KMS-11 (cell line): ENCODE measurements around the gene CXCL1.

Experiments used
- H2AFZ ChIP-seq: fragments of 200-600 bp; sonication (generic); 2 replicates; pipeline ENCODE4 v1.6.1; 2016; ENCODE audit warnings: antibody characterized with exemption, mixed run types, low read depth
- H3K27ac ChIP-seq: fragments of 200-600 bp; sonication (generic); 2 replicates; pipeline ENCODE4 v1.6.1; 2016; ENCODE audit warnings: mild to moderate bottlenecking, mixed run types
- H3K27me3 ChIP-seq: fragments of 200-600 bp; sonication (generic); 2 replicates; pipeline ENCODE4 v1.6.1; 2017; ENCODE audit warnings: mild to moderate bottlenecking, low read depth, mixed run types, moderate library complexity; ENCODE audit not compliant: insufficient read depth
- H3K36me3 ChIP-seq: fragments of 200-600 bp; sonication (generic); 2 replicates; pipeline ENCODE4 v1.6.1; 2017; ENCODE audit warnings: mild to moderate bottlenecking, mixed run types; ENCODE audit not compliant: insufficient read depth
- H3K4me1 ChIP-seq: fragments of 200-600 bp; sonication (generic); 2 replicates; pipeline ENCODE4 v1.6.1; 2016; ENCODE audit warnings: mild to moderate bottlenecking, low read depth, mixed run types; ENCODE audit not compliant: poor library complexity, severe bottlenecking
- H3K4me2 ChIP-seq: fragments of 200-600 bp; sonication (generic); 2 replicates; pipeline ENCODE4 v1.7.0; 2016; ENCODE audit warnings: mild to moderate bottlenecking, mixed run types
- H3K4me3 ChIP-seq: fragments of 200-600 bp; sonication (generic); IDR thresholded peaks from 2 replicates; pipeline ENCODE4 v1.6.1; 2017; ENCODE audit warnings: low read depth, low read length, mixed read lengths; ENCODE audit not compliant: insufficient read depth
- H3K79me2 ChIP-seq: fragments of 200-600 bp; sonication (generic); 2 replicates; pipeline ENCODE4 v1.6.1; 2016; ENCODE audit warnings: low read depth, mixed run types; ENCODE audit not compliant: insufficient read depth
- H3K9ac ChIP-seq: fragments of 200-600 bp; sonication (generic); 2 replicates; pipeline ENCODE4 v1.6.1; 2016; ENCODE audit warnings: mild to moderate bottlenecking, mixed run types
- H4K20me1 ChIP-seq: fragments of 200-600 bp; sonication (generic); 2 replicates; pipeline ENCODE4 v1.6.1; 2016; ENCODE audit warnings: mild to moderate bottlenecking, mixed run types; ENCODE audit not compliant: insufficient read depth
- CTCF ChIP-seq: fragments of 200-600 bp; sonication (generic); conservative IDR thresholded peaks from 2 replicates; pipeline ENCODE4 v1.6.1; 2017; ENCODE audit warnings: low read depth, mild to moderate bottlenecking, antibody characterized with exemption, low read length, moderate library complexity, mixed read lengths

The CXCL1 gene

GRCh38 chr4:73856518-73856917 is 12.7 kb upstream of the CXCL1 start:
- Histone ChIP-seq H3K36me3 (no peaks in the 10 kb centered on the region), H3K4me1 (no peaks in the 10 kb centered on the region), H3K4me2 (no peak overlapping the region), H3K27me3 (no peaks in the 10 kb centered on the region), H3K27ac (no peak overlapping the region), H3K4me3 (no peak overlapping the region), H3K79me2 (no peaks in the 10 kb centered on the region), H4K20me1 (no peaks in the 10 kb centered on the region), H3K9ac (no peak overlapping the region), H2AFZ (no peak overlapping the region)
- no peak for TF ChIP-seq CTCF

GRCh38 chr4:73859614-73860088 is 9.5 kb upstream of the CXCL1 start:
- Histone ChIP-seq H3K27me3 (no peaks in the 10 kb centered on the region), H3K4me3 (no peak overlapping the region), H3K9ac (no peak overlapping the region), H3K4me1 (peaks cover 9% of the 10 kb centered on the region), H3K4me2 (no peak overlapping the region), H3K36me3 (no peaks in the 10 kb centered on the region), H3K79me2 (no peaks in the 10 kb centered on the region), H3K27ac (no peak overlapping the region), H2AFZ (no peak overlapping the region), H4K20me1 (no peaks in the 10 kb centered on the region)
- TF ChIP-seq CTCF, result no peak

- Histone ChIP-seq H3K9ac (no peak overlapping the region), H3K4me1 (peaks cover 13% of the 10 kb centered on the region), H3K4me3 (no peak overlapping the region), H3K27me3 (no peaks in the 10 kb centered on the region), H3K4me2 (no peak overlapping the region), H3K79me2 (no peaks in the 10 kb centered on the region), H2AFZ (no peak overlapping the region), H3K36me3 (no peaks in the 10 kb centered on the region), H3K27ac (no peak overlapping the region), H4K20me1 (no peaks in the 10 kb centered on the region)
- TF ChIP-seq CTCF, result no peak
These were observed 9.0 kb upstream of the CXCL1 start for GRCh38 chr4:73860181-73860580.

GRCh38 chr4:73860917-73861316 is 8.3 kb upstream of the CXCL1 start:
- Histone ChIP-seq H3K4me3 (no peak overlapping the region), H3K9ac (no peak overlapping the region), H3K4me1 (peaks cover 13% of the 10 kb centered on the region), H3K36me3 (no peaks in the 10 kb centered on the region), H3K79me2 (no peaks in the 10 kb centered on the region), H3K27me3 (no peaks in the 10 kb centered on the region), H4K20me1 (no peaks in the 10 kb centered on the region), H3K4me2 (no peak overlapping the region), H3K27ac (no peak overlapping the region), H2AFZ (no peak overlapping the region)
- no peak for TF ChIP-seq CTCF
